Keratinocyte (primary cell): ENCODE data around the gene NUDT7. TPM values are rescaled to one million over a fixed set of nuclear protein-coding genes. Genes with fewer than 3 reads are reported as not detected.

ENCODE experiments used
- DNase-seq: peaks from one replicate; pipeline ENCODE4 v3.0.0-alpha.2; 2011; ENCODE audit warnings: low read depth, missing footprints, low spot score
- FAIRE-seq: peaks from 2 replicates; lab custom pipeline; 2011; peaks lifted over from hg19 to GRCh38; lab: Jason Lieb, UNC
- H2AFZ ChIP-seq: 2 replicates; pipeline ENCODE4 v1.6.0; 2012; ENCODE audit warnings: low read length, control low read depth, inconsistent platforms; ENCODE audit not compliant: control insufficient read depth
- H3K27ac ChIP-seq: 2 replicates; pipeline ENCODE4 v1.5.1; 2011; ENCODE audit warnings: low read length; ENCODE audit not compliant: control insufficient read depth, insufficient read depth
- H3K27me3 ChIP-seq: 3 replicates; pipeline ENCODE4 v1.6.0; 2011; ENCODE audit warnings: low read length; ENCODE audit not compliant: control insufficient read depth, insufficient read depth; ENCODE audit errors: extremely low read depth
- H3K36me3 ChIP-seq, 2 experiments: 2 replicates in 1 of 2; 3 replicates in 1 of 2; pipeline ENCODE4 v1.5.1; 2011; ENCODE audit warnings: low read length in 2 of 2, mild to moderate bottlenecking in 1 of 2; ENCODE audit not compliant: control insufficient read depth in 2 of 2, insufficient read depth in 2 of 2; ENCODE audit errors: extremely low read depth in 1 of 2
- H3K4me1 ChIP-seq: 3 replicates; pipeline ENCODE4 v1.5.1; 2011; ENCODE audit warnings: low read length; ENCODE audit not compliant: control insufficient read depth, insufficient read depth; ENCODE audit errors: extremely low read depth
- H3K4me2 ChIP-seq: 3 replicates; pipeline ENCODE4 v1.6.0; 2011; ENCODE audit warnings: low read depth, low read length; ENCODE audit not compliant: control insufficient read depth, insufficient read depth; ENCODE audit errors: extremely low read depth
- H3K4me3 ChIP-seq, 3 experiments: fragments of 200-600 bp in 1 of 3; sonication (generic) in 1 of 3; 2 replicates in 2 of 3; 3 replicates in 1 of 3; pipeline ENCODE4 v1.5.1; 2011 to 2016; ENCODE audit warnings: low read length in 3 of 3, mild to moderate bottlenecking in 3 of 3, control low read depth in 2 of 3, inconsistent platforms in 1 of 3, low read depth in 1 of 3, mixed read lengths in 1 of 3, mixed run types in 1 of 3, moderate library complexity in 1 of 3; ENCODE audit not compliant: control insufficient read depth in 2 of 3, insufficient read depth in 2 of 3; ENCODE audit errors: extremely low read depth in 1 of 3
- H3K79me2 ChIP-seq: 2 replicates; pipeline ENCODE4 v1.6.0; 2012; ENCODE audit warnings: low read length; ENCODE audit not compliant: control insufficient read depth, insufficient read depth
- H3K9ac ChIP-seq: 3 replicates; pipeline ENCODE4 v1.6.0; 2011; ENCODE audit warnings: low read length; ENCODE audit not compliant: control insufficient read depth, insufficient read depth; ENCODE audit errors: extremely low read depth
- H3K9me1 ChIP-seq: 3 replicates; pipeline ENCODE4 v1.6.0; 2011; ENCODE audit warnings: low read length; ENCODE audit not compliant: control insufficient read depth, insufficient read depth; ENCODE audit errors: extremely low read depth
- H3K9me3 ChIP-seq: 2 replicates; pipeline ENCODE4 v1.5.1; 2012; ENCODE audit warnings: low read depth, low read length; ENCODE audit not compliant: control insufficient read depth
- H4K20me1 ChIP-seq: 3 replicates; pipeline ENCODE4 v1.6.0; 2011; ENCODE audit warnings: low read length; ENCODE audit not compliant: control insufficient read depth, insufficient read depth; ENCODE audit errors: extremely low read depth
- EZH2 ChIP-seq: IDR thresholded peaks from one replicate; pipeline ENCODE4 v1.6.1; 2012; ENCODE audit warnings: inconsistent platforms, mild to moderate bottlenecking, low read length, moderate library complexity
- dilution Hi-C: fragments of 300-500 bp; cut with MboI; formaldehyde crosslinking; loops from one replicate; pipeline ENCODE4 v1.7.0; 2020; ENCODE audit warnings: low sequenced_read_pairs; ENCODE audit not compliant: extremely low pct_ligation_motif_present
- polyA plus RNA-seq, 5 experiments: library from polyadenylated mRNA; depleted of rRNA in 3 of 5; stranded (reverse) in 3 of 5; stranded (forward) in 1 of 5; unstranded in 1 of 5; fragments of >200 nt; gene quantifications; 1 replicate in 1 of 5; 2 replicates in 3 of 5; 3 replicates in 1 of 5; pipeline versions ENCODE4 v1.2.1 to v1.2.3, GENCODE V29; 2011 to 2012; ENCODE audit warnings: missing spikeins in 2 of 5, low read depth in 1 of 5, low replicate concordance in 1 of 5
- TF ChIP-seq, protein P1 (sequence below), 3 experiments: IDR thresholded peaks in 1 of 3; conservative IDR thresholded peaks in 1 of 3; optimal IDR thresholded peaks in 1 of 3; 2 replicates in 2 of 3; 3 replicates in 1 of 3; pipeline versions ENCODE3 to v1.5.1; 2011; ENCODE audit warnings: low read length in 3 of 3, mild to moderate bottlenecking in 3 of 3, moderate library complexity in 2 of 3, control low read depth in 1 of 3, inconsistent platforms in 1 of 3; ENCODE audit not compliant: insufficient read depth in 2 of 3; ENCODE audit errors: extremely low read depth in 1 of 3

NUDT7 gene
- polyA plus RNA-seq, 1 donor (not counting 4 experiments of a cell fraction or from before 2014, with no cell fraction given) = 14.6 TPM

DNA sequence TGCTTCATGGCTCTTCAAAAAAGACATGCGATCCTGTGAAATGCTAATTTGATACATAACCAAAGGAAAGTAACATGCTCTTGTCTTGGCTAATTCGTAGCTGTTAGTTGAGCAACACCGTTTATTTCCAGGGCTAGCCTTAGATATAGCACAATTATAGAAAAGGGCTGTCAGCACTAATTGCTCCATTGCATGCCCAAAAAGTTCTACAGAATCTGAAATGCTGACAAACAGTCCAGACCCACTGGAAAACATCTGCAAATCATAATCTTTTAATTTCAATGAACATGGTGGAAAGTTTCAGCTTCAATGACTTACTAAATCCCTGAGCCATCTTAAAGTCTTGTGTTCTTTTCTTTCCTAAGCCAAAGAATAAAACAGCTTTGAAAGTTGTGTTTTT lies 42.9 kb upstream of the NUDT7 start:
- Histone ChIP-seq H3K79me2 (no peaks in the 10 kb centered on the region), H3K4me2 (no peak overlapping the region), H4K20me1 (no peaks in the 10 kb centered on the region), H3K27me3 (no peaks in the 10 kb centered on the region), H3K9me3 (no peaks in the 10 kb centered on the region), H3K4me3 (no peak overlapping the region), H3K36me3 (no peaks in the 10 kb centered on the region), H3K27ac (no peak overlapping the region), H3K9me1 (no peaks in the 10 kb centered on the region), H2AFZ (no peak overlapping the region), H3K4me1 (no peaks in the 10 kb centered on the region), H3K9ac (no peak overlapping the region)
- dilution Hi-C loops = no loop called here
- FAIRE-seq (no peak), DNase-seq (no peak)
- TF ChIP-seq, protein P1, sequence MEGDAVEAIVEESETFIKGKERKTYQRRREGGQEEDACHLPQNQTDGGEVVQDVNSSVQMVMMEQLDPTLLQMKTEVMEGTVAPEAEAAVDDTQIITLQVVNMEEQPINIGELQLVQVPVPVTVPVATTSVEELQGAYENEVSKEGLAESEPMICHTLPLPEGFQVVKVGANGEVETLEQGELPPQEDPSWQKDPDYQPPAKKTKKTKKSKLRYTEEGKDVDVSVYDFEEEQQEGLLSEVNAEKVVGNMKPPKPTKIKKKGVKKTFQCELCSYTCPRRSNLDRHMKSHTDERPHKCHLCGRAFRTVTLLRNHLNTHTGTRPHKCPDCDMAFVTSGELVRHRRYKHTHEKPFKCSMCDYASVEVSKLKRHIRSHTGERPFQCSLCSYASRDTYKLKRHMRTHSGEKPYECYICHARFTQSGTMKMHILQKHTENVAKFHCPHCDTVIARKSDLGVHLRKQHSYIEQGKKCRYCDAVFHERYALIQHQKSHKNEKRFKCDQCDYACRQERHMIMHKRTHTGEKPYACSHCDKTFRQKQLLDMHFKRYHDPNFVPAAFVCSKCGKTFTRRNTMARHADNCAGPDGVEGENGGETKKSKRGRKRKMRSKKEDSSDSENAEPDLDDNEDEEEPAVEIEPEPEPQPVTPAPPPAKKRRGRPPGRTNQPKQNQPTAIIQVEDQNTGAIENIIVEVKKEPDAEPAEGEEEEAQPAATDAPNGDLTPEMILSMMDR (optimal IDR thresholded peaks at IDR 0.05 in 1 of 3, IDR thresholded peaks at IDR 0.05 in 1 of 3, conservative IDR thresholded peaks at IDR 0.05 in 1 of 3; ENCODE audit: extremely low read depth in 1 of 3, insufficient read depth in 2 of 3, low read length in 3 of 3) = no peak
- TF ChIP-seq EZH2 = no peak

DNA sequence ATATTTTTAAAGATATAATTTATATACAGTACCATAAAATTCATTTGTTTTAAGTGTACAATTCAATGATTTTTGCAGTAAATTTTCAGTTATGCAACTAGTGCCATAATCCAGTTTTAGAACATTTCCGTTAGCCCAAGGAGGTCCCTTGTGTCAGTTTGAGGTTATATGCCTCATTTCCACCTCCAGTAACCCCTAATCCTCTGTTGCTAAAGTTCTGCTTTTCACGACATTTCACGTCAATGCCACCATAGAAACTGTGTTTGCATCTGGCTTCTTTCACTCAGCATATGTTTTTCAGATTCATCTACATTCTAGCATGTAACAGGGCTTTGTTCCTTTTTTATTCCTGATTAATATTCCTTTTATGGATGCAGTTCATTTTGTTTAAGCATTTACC lies 42.4 kb upstream of the NUDT7 start:
- Histone ChIP-seq H3K27me3 (no peaks in the 10 kb centered on the region), H3K4me1 (no peaks in the 10 kb centered on the region), H3K9me1 (no peaks in the 10 kb centered on the region), H3K36me3 (no peaks in the 10 kb centered on the region), H4K20me1 (no peaks in the 10 kb centered on the region), H3K4me3 (no peak overlapping the region), H3K4me2 (no peak overlapping the region), H3K79me2 (no peaks in the 10 kb centered on the region), H2AFZ (no peak overlapping the region), H3K27ac (no peak overlapping the region), H3K9ac (no peak overlapping the region), H3K9me3 (no peaks in the 10 kb centered on the region)
- FAIRE-seq = no peak
- TF ChIP-seq, protein P1 (optimal IDR thresholded peaks at IDR 0.05 in 1 of 3, IDR thresholded peaks at IDR 0.05 in 1 of 3, conservative IDR thresholded peaks at IDR 0.05 in 1 of 3; ENCODE audit: extremely low read depth in 1 of 3, insufficient read depth in 2 of 3, low read length in 3 of 3) = no peak
- no peak for TF ChIP-seq EZH2
- dilution Hi-C loops = no loop called here
- DNase-seq = no peak
